ENCODE data around the gene IGFBP5.

The IGFBP5 gene

GRCh38 chr2:216679658-216680024 lies 15.7 kb downstream of the IGFBP5 start:
- no peak for TF ChIP-seq ZFP30 (CRISPR knock-in tag; IDR thresholded peaks at IDR 0.05)
- no peak for TF ChIP-seq TCF4 (CRISPR knock-in tag; IDR thresholded peaks at IDR 0.05; ENCODE audit: borderline replicate concordance)
- TF ChIP-seq ZNF8 (CRISPR knock-in tag; IDR thresholded peaks at IDR 0.05), result no peak
- no peak for TF ChIP-seq TOX (CRISPR knock-in tag; IDR thresholded peaks at IDR 0.05; ENCODE audit: borderline replicate concordance)
- TF ChIP-seq ESRRG (CRISPR knock-in tag; IDR thresholded peaks at IDR 0.05), result no peak
- ATAC-seq, result no peak

DNA sequence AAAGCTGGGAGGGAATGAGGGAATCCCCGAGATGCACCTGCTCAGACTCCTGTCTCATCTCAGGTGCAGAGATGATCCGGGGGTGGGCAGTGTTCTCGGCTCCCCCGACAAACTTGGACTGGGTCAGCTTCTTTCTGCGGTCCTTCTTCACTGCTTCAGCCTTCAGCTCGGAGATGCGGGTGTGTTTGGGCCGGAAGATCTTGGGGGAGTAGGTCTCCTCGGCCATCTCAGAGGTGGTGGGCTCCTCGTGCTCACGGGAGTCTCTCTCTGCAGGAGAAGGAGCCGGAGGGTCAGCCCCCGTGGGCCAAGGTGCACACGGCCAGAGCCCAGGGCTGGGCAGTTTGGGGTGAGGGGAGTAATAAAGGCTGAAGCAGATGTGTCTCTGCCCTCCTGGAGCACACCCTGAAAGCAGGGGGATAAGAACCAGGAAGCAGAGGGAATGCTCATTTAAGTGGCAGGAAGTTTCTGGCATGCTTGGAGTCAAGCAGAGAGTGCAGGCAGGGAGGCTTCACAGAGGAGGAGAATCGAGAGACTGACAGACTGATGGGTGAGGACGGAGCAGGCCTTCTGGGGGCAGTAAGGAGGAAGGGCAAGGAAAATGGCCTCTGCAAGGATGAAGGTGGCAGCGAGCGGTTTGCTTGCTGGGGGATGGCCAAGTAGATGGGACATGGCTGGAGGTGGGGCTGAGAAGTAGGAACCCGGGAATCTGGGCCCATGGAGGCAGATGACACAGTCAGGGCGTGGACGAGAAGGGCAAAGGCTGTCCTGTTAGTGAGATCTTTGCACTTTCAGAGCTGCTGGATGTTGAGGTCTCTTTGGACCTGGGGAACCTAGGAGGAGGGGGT lies 16.3 kb downstream of the IGFBP5 start:
- TF ChIP-seq CSRNP3 (CRISPR knock-in tag; IDR thresholded peaks at IDR 0.05) (no peak), TOX (CRISPR knock-in tag; IDR thresholded peaks at IDR 0.05; ENCODE audit: borderline replicate concordance) (no peak), CSDC2 (CRISPR knock-in tag; IDR thresholded peaks at IDR 0.05) (no peak), TCF4 (CRISPR knock-in tag; IDR thresholded peaks at IDR 0.05; ENCODE audit: borderline replicate concordance) (no peak), SNAI2 (CRISPR knock-in tag; IDR thresholded peaks at IDR 0.05) (no peak), ZNF70 (CRISPR knock-in tag; IDR thresholded peaks at IDR 0.05) (no peak)
- TF ChIP-seq, protein P1, sequence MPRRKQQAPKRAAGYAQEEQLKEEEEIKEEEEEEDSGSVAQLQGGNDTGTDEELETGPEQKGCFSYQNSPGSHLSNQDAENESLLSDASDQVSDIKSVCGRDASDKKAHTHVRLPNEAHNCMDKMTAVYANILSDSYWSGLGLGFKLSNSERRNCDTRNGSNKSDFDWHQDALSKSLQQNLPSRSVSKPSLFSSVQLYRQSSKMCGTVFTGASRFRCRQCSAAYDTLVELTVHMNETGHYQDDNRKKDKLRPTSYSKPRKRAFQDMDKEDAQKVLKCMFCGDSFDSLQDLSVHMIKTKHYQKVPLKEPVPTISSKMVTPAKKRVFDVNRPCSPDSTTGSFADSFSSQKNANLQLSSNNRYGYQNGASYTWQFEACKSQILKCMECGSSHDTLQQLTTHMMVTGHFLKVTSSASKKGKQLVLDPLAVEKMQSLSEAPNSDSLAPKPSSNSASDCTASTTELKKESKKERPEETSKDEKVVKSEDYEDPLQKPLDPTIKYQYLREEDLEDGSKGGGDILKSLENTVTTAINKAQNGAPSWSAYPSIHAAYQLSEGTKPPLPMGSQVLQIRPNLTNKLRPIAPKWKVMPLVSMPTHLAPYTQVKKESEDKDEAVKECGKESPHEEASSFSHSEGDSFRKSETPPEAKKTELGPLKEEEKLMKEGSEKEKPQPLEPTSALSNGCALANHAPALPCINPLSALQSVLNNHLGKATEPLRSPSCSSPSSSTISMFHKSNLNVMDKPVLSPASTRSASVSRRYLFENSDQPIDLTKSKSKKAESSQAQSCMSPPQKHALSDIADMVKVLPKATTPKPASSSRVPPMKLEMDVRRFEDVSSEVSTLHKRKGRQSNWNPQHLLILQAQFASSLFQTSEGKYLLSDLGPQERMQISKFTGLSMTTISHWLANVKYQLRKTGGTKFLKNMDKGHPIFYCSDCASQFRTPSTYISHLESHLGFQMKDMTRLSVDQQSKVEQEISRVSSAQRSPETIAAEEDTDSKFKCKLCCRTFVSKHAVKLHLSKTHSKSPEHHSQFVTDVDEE (CRISPR knock-in tag; IDR thresholded peaks at IDR 0.05), result no peak
- ATAC-seq, result no peak

DNA sequence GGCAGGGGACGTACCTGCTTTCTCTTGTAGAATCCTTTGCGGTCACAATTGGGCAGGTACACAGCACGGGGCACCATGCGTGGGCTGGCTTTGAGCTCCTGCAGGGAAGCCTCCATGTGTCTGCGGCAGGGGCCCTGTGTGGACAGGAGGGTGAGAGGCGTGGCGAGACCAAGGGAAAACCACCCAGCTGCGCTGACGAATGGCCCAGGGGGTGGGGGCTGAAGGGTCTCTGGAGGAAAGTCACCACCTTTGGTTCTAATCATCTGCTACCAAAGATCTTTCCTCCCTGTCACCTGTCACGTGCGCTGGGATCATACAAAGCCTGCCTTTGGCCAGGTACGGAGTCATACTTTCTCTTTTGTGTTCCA lies 17.3 kb downstream of the IGFBP5 start:
- ATAC-seq, result no peak
- TF ChIP-seq GLIS3 (CRISPR knock-in tag; IDR thresholded peaks at IDR 0.05) (no peak), ZNF8 (CRISPR knock-in tag; IDR thresholded peaks at IDR 0.05) (no peak), TCF4 (CRISPR knock-in tag; IDR thresholded peaks at IDR 0.05; ENCODE audit: borderline replicate concordance) (no peak), PPARA (CRISPR knock-in tag; IDR thresholded peaks at IDR 0.05; ENCODE audit: borderline replicate concordance) (no peak), ZC3H10 (CRISPR knock-in tag; IDR thresholded peaks at IDR 0.05) (no peak), ESRRG (CRISPR knock-in tag; IDR thresholded peaks at IDR 0.05) (no peak), ZFP3 (CRISPR knock-in tag; IDR thresholded peaks at IDR 0.05) (no peak), RARB (CRISPR knock-in tag; IDR thresholded peaks at IDR 0.05) (no peak), OSR1 (CRISPR knock-in tag; IDR thresholded peaks at IDR 0.05) (no peak), PATZ1 (CRISPR knock-in tag; IDR thresholded peaks at IDR 0.05; ENCODE audit: borderline replicate concordance) (no peak), ISL1 (CRISPR knock-in tag; IDR thresholded peaks at IDR 0.05) (no peak), CREB5 (CRISPR knock-in tag; IDR thresholded peaks at IDR 0.05; ENCODE audit: low read depth) (no peak), TOX (CRISPR knock-in tag; IDR thresholded peaks at IDR 0.05; ENCODE audit: borderline replicate concordance) (no peak), ZNF565 (CRISPR knock-in tag; conservative IDR thresholded peaks at IDR 0.05; ENCODE audit: low read depth) (no peak)
- TF ChIP-seq, protein P2, sequence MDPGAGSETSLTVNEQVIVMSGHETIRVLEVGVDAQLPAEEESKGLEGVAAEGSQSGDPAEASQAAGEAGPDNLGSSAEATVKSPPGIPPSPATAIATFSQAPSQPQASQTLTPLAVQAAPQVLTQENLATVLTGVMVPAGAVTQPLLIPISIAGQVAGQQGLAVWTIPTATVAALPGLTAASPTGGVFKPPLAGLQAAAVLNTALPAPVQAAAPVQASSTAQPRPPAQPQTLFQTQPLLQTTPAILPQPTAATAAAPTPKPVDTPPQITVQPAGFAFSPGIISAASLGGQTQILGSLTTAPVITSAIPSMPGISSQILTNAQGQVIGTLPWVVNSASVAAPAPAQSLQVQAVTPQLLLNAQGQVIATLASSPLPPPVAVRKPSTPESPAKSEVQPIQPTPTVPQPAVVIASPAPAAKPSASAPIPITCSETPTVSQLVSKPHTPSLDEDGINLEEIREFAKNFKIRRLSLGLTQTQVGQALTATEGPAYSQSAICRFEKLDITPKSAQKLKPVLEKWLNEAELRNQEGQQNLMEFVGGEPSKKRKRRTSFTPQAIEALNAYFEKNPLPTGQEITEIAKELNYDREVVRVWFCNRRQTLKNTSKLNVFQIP (CRISPR knock-in tag; IDR thresholded peaks at IDR 0.05; ENCODE audit: borderline replicate concordance, low read depth), result no peak
